ENCODE data around the gene STARD6. TPM values are rescaled to one million over a fixed set of nuclear protein-coding genes. Genes with fewer than 3 reads are reported as not detected.

Gene STARD6, protein sequence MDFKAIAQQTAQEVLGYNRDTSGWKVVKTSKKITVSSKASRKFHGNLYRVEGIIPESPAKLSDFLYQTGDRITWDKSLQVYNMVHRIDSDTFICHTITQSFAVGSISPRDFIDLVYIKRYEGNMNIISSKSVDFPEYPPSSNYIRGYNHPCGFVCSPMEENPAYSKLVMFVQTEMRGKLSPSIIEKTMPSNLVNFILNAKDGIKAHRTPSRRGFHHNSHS
- not detected for total RNA-seq

DNA sequence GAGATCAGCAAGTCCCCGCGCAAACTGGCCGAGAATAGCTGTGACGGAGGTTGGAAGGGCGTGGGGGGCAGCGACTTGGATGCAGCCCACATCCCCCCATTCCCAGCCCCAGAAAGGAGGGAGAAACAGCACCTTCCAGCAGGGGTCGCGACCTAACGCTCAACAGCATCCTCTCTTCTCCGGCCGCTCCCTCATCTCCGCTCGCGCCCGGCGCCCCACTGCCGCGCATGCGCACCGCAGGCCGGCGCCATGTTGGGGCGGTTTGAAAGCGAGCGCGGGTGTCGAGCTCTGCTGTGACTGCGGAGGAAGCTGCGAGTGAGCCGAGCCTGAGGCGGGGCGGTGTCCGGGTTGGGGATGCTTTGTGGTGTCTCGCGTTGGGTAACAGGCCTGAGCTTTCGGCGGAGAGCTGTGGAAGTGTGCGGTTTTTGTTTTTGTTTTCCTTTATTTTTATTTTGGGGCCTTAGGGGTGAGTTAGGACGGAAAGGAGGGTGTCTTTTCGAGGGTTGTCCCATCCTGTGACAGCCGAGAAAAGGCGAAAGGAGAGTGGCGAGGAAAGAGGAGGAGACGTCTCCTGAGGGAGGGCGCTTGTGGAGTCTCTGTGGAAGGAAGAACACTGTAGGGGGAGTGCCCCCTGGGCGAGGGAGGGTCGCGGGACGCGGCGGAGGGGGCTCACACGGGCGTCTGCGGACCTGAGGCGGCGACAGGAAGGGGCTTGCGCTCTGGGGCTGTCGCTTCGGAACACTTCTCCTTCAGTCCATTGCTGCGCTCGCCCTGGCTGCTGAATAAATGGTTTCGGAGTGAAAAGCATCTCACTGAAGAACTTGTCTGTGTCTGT, at the start of gene STARD6, which contains the start of gene C18orf54:
Gene STARD6, minus strand, starts transcription at position 199 of the 835 bp plus-strand sequence. CDS start 3,285 bp downstream, outside the sequence.
Gene C18orf54, plus strand, starts transcription at position 247 of the 835 bp plus-strand sequence. CDS start 2,667 bp downstream, outside the sequence.
- intact Hi-C loops (cut with DNase I; ENCODE audit: low total_unique reads) = no loop called here

DNA sequence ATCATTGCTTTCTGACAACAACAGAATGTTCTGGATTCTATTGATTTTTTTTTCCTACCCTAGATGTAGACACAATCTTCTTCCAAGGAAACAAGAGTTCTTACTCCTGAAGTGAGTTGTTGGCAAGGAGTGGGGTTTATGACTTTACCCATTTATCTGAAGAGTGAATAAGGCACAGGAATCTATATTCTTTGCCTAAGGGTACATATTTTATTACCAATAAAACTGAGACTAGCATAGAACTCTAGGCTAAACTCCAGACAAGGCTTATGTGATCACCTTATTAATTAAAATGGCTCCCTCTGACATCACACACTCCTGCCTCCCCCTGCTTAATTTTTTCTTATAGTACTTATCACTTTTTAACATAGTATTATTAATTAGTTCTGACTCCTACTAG, 47.6 kb upstream of the STARD6 start:
- H3K4me3 ChIP-seq = no peak overlapping the region
- H3K4me1 ChIP-seq = no peaks in the 10 kb centered on the region
- H3K27me3 ChIP-seq = no peaks in the 10 kb centered on the region
- no peak for DNase-seq
- H3K9me3 ChIP-seq = no peaks in the 10 kb centered on the region
- TF ChIP-seq, protein P1, sequence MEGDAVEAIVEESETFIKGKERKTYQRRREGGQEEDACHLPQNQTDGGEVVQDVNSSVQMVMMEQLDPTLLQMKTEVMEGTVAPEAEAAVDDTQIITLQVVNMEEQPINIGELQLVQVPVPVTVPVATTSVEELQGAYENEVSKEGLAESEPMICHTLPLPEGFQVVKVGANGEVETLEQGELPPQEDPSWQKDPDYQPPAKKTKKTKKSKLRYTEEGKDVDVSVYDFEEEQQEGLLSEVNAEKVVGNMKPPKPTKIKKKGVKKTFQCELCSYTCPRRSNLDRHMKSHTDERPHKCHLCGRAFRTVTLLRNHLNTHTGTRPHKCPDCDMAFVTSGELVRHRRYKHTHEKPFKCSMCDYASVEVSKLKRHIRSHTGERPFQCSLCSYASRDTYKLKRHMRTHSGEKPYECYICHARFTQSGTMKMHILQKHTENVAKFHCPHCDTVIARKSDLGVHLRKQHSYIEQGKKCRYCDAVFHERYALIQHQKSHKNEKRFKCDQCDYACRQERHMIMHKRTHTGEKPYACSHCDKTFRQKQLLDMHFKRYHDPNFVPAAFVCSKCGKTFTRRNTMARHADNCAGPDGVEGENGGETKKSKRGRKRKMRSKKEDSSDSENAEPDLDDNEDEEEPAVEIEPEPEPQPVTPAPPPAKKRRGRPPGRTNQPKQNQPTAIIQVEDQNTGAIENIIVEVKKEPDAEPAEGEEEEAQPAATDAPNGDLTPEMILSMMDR (IDR thresholded peaks at IDR 0.05) = no peak
- no peak for TF ChIP-seq POLR2A (IDR thresholded peaks at IDR 0.05)
- H3K27ac ChIP-seq = no peak overlapping the region
- H3K36me3 ChIP-seq = no peaks in the 10 kb centered on the region
- intact Hi-C loops (cut with DNase I; ENCODE audit: low total_unique reads) = no loop called here

More for the DNA sequence above, at the start of gene STARD6, which contains the start of gene C18orf54:
- no peaks in the 10 kb centered on the region for H3K9me3 ChIP-seq
- H3K4me1 ChIP-seq = no peaks in the 10 kb centered on the region
- H3K36me3 ChIP-seq = no peaks in the 10 kb centered on the region
- H3K4me3 ChIP-seq = peak within 1 kb of the TSS; percentile 87 to 95
- TF ChIP-seq, protein P1 (IDR thresholded peaks at IDR 0.05) = peak; percentile 17 to 45 (median 31)
- TF ChIP-seq POLR2A (IDR thresholded peaks at IDR 0.05) = peak in 1 of 2 donors; percentile 55
- H3K27me3 ChIP-seq = no peaks in the 10 kb centered on the region
- H3K27ac ChIP-seq = peak within 1 kb of the TSS; percentile 74 to 83
- DNase-seq = peak; percentile 81 to 83

DNA sequence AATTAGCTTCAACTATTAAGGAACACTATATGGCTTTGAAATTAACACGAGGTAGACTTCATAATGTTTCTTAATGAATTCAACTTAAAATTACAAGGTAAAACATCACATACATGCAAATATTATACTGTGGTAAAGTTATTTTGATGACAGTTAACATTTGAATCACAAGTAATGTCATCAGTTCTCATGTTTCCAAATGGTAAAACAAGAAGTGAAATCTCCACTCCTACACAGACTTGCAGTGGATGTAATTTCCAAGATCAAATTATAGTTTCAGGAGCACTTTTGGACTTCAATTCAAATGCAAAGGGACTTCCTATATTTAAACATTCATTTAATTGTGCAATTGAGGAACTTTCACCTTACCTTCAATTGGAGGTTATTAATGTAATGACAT, 39.1 kb upstream of the STARD6 start:
- no peaks in the 10 kb centered on the region for H3K4me1 ChIP-seq
- peaks cover 0 to 2% of the 10 kb centered on the region in 2 donors for H3K27me3 ChIP-seq
- intact Hi-C loops (cut with DNase I; ENCODE audit: low total_unique reads) = no loop called here
- TF ChIP-seq POLR2A (IDR thresholded peaks at IDR 0.05) = no peak
- TF ChIP-seq, protein P1 (IDR thresholded peaks at IDR 0.05) = no peak
- no peaks in the 10 kb centered on the region for H3K9me3 ChIP-seq
- H3K36me3 ChIP-seq = no peaks in the 10 kb centered on the region
- no peak overlapping the region for H3K27ac ChIP-seq
- no peak for DNase-seq
- H3K4me3 ChIP-seq = no peak overlapping the region

DNA sequence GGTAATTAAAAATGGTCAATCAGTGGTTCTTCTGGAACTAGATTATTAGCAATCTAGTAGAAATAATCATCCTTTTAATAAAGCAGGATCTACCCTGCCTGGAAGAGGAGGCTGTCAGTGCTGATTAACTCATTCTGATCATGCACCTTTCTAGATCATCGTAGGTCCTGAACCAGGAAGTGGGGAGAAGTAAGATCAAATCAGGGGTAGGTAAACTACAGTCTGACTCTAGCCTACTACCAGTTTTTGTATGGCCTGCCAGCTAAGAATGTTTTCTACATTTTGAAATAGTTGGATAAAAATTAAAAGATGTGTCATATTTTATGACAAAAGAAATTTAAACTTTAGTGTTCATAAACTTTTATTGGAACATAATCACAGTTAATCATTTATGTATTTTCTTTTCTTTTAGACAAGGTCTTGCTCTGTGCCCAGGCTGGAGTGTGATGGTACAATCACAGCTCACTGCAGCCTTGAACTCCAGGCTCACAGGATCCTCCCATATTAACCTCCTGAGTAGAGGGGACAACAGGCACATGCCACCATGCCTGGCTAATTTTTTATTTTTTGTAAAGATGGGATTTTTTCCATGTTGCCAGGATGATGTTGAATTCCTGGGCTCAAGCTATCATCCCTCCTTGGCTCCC, 36.1 kb upstream of the STARD6 start:
- DNase-seq = no peak
- H3K36me3 ChIP-seq = no peaks in the 10 kb centered on the region
- no peaks in the 10 kb centered on the region for H3K9me3 ChIP-seq
- intact Hi-C loops (cut with DNase I; ENCODE audit: low total_unique reads) = no loop called here
- H3K27me3 ChIP-seq = peaks cover 0 to 3% of the 10 kb centered on the region in 2 donors
- no peak overlapping the region for H3K4me3 ChIP-seq
- H3K27ac ChIP-seq = no peak overlapping the region
- no peaks in the 10 kb centered on the region for H3K4me1 ChIP-seq
- TF ChIP-seq POLR2A (IDR thresholded peaks at IDR 0.05) = no peak
- TF ChIP-seq, protein P1 (IDR thresholded peaks at IDR 0.05) = no peak

All from uterus (tissue), 4 donors.